Keratinocyte (primary cell): ENCODE data around the gene TTC1.

Experiments used
- CTCF ChIP-seq, 3 experiments: IDR thresholded peaks in 1 of 3; conservative IDR thresholded peaks in 1 of 3; optimal IDR thresholded peaks in 1 of 3; 2 replicates in 2 of 3; 3 replicates in 1 of 3; pipeline versions ENCODE3 to v1.5.1; 2011; ENCODE audit warnings: low read length in 3 of 3, mild to moderate bottlenecking in 3 of 3, moderate library complexity in 2 of 3, control low read depth in 1 of 3, inconsistent platforms in 1 of 3; ENCODE audit not compliant: insufficient read depth in 2 of 3; ENCODE audit errors: extremely low read depth in 1 of 3
- EZH2 ChIP-seq: IDR thresholded peaks from one replicate; pipeline ENCODE4 v1.6.1; 2012; ENCODE audit warnings: inconsistent platforms, mild to moderate bottlenecking, low read length, moderate library complexity

GRCh38 chr5:160029540-160030139, 20.7 kb downstream of the TTC1 start:
- no peak for TF ChIP-seq CTCF (optimal IDR thresholded peaks at IDR 0.05 in 1 of 3, IDR thresholded peaks at IDR 0.05 in 1 of 3, conservative IDR thresholded peaks at IDR 0.05 in 1 of 3; ENCODE audit: extremely low read depth in 1 of 3, insufficient read depth in 2 of 3, low read length in 3 of 3)
- no peak for TF ChIP-seq EZH2
